ENCODE results near the gene EFS. TPM values are rescaled to one million over a fixed set of nuclear protein-coding genes. Genes with fewer than 3 reads are reported as not detected.

Gene EFS
- total RNA-seq, 1 donor from 2014 or later = 15.2 TPM

DNA sequence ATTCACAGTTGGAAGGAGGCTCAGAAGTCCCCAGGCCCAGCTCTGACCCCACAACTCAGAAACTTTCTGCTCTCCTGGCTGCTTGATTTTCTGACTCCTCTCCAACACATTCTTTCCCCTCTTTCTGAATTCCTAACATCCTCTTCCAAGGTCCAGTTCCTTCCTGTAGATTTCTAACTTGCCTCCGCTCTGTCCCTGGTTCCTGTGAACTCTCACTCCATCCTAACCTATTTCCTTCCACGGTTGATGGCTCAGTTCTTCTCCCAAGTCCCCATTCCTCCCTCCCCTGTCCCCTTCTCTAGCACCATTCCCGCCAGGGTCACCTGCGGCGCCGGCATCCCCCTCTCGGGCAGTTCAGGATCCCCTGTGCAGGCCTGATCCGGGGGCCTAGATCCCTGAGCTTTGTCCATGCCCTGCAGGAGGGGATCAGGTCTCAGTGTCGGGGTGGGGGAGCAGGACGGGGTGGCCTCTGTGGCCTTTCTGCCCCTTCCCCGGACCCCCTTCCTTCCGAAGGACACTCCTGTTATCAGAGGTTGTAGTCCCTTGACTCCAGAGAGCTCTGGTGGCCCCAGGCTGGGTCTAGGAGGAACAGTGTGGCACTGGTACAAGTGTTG lies 6.3 kb downstream of the EFS start:
- no peak for DNase-seq (ENCODE audit: low read depth)
- H3K4me3 ChIP-seq (ENCODE audit: low read depth, low read length) = no peak overlapping the region
- TF ChIP-seq CTCF (conservative IDR thresholded peaks at IDR 0.05; ENCODE audit: low read depth, low read length) = no peak

DNA sequence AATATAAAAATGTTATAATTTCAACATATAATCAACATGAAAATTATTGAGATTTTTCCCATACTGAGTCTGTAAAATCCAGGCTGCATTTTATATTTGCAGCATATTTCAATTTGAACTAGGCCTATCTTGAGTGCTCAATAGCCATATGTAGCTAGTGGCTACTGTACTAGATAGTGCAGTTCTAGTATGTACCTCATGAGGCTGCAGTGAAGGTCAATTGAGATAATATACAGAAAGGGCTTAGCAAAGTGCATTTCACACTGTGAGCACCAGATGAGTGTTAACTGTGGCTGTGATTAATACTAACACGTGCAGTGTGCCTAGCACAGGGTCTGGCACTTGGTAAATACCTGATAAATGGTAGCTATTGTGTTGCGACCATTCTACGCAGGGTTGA lies 6.9 kb downstream of the EFS start:
- H3K4me3 ChIP-seq (ENCODE audit: low read depth, low read length) = no peak overlapping the region
- DNase-seq (ENCODE audit: low read depth) = no peak
- TF ChIP-seq CTCF (conservative IDR thresholded peaks at IDR 0.05; ENCODE audit: low read depth, low read length) = no peak

GRCh38 chr14:23357261-23357660 lies 7.7 kb downstream of the EFS start:
- no peak for DNase-seq (ENCODE audit: low read depth)
- TF ChIP-seq CTCF (conservative IDR thresholded peaks at IDR 0.05; ENCODE audit: low read depth, low read length) = no peak

DNA sequence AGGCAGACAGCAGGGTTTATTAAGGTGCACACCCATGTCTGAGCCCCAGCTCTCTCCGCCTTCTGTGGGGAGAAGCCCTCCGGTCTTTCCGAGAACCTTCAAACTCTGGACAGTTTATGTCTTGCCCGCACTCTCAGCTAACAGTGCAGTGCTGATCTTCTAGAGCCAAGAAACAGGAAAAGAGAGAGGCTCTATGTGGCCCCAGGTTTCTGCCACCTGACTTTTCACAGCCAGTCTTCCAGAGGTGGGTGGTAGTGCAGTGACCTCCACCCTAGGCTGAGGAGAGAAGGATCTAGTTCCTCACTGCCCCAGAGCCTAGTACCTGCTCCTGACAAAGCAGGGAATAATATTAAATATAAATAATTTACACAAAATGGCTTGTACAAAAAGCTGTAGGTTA lies 8.3 kb downstream of the EFS start:
- no peak overlapping the region for H3K4me3 ChIP-seq (ENCODE audit: low read depth, low read length)
- DNase-seq (ENCODE audit: low read depth) = no peak
- no peak for TF ChIP-seq CTCF (conservative IDR thresholded peaks at IDR 0.05; ENCODE audit: low read depth, low read length)

More at GRCh38 chr14:23357261-23357660, 7.7 kb downstream of the EFS start:
- H3K4me3 ChIP-seq (ENCODE audit: low read depth, low read length) = no peak overlapping the region

DNA sequence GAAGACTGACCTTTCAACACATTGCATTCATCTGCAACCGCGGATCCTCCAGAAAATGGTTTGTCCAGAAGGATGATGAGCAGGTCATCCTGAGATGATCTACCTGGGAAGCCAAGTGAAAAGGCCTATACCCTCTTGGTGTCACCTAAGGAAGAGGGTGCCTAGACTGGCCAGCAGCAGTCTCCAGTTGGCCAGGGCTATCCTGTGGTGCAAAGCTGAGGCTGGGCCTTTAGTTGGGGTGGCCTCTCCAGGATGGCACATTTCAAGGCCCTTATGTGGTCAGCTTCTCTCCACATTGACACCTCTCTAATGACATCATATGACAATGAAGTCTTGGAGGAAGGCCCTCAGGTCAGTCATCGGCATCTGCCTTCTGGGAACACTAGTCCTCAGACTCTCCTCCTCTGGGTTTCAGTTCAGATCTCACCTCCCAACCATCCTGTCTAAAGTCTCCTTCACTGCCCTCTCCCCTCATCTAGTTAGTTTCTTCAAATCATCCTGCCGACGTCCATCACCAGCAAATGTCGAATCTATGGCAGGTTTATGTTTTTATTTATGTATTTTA lies 9.0 kb downstream of the EFS start:
- no peak for TF ChIP-seq CTCF (conservative IDR thresholded peaks at IDR 0.05; ENCODE audit: low read depth, low read length)
- H3K4me3 ChIP-seq (ENCODE audit: low read depth, low read length) = no peak overlapping the region
- DNase-seq (ENCODE audit: low read depth) = no peak

- no peak for DNase-seq (ENCODE audit: low read depth)
- H3K4me3 ChIP-seq (ENCODE audit: low read depth, low read length) = no peak overlapping the region
- TF ChIP-seq CTCF (conservative IDR thresholded peaks at IDR 0.05; ENCODE audit: low read depth, low read length) = no peak
Measured at GRCh38 chr14:23354990-23355389, 10.0 kb downstream of the EFS start.

DNA sequence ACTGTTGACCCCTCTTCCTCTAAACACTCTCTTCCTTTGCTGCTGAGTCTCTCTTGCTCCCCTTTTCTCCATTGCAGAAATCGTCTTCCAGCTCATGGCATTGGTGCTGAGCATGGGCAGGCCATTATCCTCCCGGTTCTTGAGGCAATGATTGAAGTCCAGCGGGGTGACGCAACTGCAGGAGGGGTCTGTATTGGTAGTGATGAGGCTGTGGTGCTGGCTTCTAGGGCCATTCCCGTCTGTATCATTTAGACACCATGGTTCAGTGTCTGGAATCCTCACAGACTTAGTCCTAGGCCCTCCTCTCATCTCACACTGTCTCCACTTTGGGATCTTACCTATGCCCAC lies 11.6 kb downstream of the EFS start:
- H3K4me3 ChIP-seq (ENCODE audit: low read depth, low read length) = no peak overlapping the region
- no peak for TF ChIP-seq CTCF (conservative IDR thresholded peaks at IDR 0.05; ENCODE audit: low read depth, low read length)
- no peak for DNase-seq (ENCODE audit: low read depth)

Measured in epithelial cell of proximal tubule (primary cell).